Activated CD4-positive, CD25-positive, alpha-beta regulatory T cell treated with anti-CD3 and anti-CD28 coated beads, Interleukin-2, amount 50 U/mL, for 72 hours (primary cell): ENCODE results near the gene SELENOS.
"Not testable (repeated sequence)": the region's sequence is repeated elsewhere in the genome, so short reads cannot be mapped to it uniquely, and the experiment has no call there.

ENCODE experiments used
- DNase-seq: peaks from one replicate; pipeline ENCODE4 v3.0.0; 2021

SELENOS gene

DNA sequence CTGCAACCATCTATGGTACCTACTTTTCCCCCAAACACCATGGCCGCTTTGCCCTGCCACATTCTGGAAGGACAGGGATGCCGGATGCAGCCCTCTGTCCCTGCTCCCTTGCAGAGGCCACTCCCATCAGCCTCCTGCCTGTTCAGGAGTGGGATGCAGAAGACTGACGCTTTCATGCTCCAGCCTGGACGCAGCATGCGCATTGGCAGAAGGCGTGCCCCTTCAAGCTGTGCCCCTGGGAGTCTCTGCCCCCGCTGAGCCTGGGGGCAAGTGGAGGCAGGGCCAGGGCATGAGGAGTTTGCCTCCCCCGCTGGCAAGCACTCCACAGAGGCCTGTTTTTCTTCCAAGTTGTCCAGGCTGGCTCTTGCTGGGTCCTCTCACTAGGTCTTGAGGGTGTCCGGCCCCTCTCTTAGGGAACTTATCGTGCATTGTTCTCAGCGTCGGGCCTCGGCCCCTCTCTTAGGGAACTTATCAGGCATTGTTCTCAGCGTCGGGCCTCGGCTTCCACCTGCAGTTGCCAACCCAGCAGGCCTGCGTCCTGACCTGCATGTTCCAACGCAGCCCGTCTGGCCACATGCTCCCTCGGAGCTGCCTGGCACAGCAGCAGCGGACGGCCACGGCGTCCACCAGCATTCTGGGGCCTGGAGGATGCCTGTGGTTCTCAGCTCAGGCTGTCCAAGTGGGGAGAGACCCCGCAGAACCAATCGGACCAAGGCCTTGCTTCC is 32.3 kb upstream of the SELENOS start:
- DNase-seq: no peak

GRCh38 chr15:101308604-101309435 is 31.5 kb upstream of the SELENOS start:
- DNase-seq: no peak

DNA sequence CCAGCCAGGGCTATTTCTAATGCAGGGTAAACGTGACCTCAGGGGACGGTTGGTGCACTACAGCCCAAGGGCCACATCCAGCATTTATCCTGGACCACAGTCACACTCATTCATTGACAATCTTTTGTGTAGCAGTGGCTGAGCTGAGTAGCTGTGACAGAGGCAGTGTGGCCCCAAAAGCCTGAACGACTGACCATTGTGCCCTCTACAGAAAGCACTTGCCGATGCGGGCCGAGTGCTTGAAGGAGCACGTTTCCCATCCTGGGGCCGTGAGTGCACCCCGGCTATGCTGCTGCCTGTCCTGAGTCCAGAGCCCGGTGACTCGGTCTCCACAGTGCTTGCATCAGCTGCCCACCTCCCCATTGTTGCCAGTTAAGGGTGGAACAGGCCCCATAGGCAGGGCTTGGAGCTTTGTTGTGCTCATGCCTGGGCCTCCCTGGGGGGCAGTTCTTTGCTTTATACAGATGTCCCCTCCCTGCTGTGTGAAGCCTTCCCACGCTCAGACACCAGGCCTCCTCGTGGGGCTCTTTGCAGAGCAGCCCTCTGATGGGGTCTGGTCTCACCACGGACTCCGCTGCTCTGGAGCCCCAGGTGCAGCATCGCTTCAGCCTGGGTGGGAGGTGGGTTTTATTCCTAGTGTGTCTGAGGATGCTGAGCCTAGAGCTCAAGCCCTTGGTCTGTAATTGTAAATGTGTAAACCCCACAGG is 30.8 kb upstream of the SELENOS start:
- DNase-seq: no peak

DNA sequence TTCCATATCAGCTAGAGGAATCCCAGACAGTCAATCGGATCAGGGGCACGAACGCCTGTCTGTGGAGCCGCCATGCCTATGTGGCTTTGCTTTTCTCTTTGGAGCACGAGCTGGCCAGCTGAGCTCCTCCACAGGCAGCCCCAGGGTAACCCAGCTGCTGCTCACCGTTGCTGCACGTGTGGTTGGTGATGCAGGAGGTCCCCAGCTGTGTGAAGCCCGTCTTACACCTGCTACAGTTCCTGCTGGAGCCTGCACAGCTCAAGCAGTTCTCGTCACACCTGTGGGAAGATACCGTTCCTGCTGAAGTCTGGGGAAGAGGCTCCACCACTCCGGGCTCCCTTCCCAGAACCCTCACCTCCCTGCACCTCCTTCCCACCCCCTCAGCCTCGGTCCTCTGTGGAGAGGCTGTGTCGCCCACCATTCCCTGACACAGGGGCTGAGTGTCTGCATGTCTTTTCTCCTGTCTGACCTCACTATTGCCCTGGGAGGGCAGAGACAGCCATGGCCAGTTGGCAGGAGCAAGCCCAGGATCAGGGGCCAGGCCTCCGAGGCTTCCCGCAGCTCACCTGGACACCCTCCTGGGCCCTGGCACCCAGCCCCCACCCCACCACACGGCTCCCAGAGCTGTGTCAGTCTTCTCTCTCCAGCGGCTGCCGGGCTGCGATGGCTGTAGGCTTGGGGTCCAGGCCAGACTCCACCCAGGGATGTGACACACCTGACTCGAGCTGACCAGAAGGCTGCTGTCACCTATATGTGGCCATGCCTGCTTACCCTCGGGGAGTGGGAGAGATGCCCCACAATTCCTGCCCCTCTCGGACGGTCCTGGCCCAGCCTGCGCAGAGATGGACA is 30.0 kb upstream of the SELENOS start:
- no peak for DNase-seq

- DNase-seq: no peak
Measured at GRCh38 chr15:101306341-101307047, 29.2 kb upstream of the SELENOS start.

GRCh38 chr15:101305820-101306255 is 28.6 kb upstream of the SELENOS start:
- no peak for DNase-seq

DNA sequence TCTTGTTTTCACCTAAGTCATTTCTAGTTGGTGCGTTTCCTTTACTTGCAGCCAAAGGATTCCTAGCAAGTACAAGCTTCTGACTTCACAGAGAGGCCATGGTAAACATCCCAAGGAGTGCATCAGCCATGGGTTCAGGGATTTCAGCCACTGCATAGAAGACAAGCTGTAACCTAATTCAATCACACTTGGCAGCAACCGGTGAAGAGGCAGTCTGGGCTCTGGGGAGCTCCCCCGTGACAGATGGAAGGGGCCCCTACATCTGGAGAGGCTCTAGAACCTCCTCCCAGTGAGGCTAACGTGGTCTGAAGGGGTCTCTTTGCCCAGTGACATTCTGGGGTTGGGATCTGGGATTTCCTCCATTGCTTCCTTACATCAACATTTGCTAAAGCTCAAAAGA is 26.1 kb upstream of the SELENOS start:
- no peak for DNase-seq

DNA sequence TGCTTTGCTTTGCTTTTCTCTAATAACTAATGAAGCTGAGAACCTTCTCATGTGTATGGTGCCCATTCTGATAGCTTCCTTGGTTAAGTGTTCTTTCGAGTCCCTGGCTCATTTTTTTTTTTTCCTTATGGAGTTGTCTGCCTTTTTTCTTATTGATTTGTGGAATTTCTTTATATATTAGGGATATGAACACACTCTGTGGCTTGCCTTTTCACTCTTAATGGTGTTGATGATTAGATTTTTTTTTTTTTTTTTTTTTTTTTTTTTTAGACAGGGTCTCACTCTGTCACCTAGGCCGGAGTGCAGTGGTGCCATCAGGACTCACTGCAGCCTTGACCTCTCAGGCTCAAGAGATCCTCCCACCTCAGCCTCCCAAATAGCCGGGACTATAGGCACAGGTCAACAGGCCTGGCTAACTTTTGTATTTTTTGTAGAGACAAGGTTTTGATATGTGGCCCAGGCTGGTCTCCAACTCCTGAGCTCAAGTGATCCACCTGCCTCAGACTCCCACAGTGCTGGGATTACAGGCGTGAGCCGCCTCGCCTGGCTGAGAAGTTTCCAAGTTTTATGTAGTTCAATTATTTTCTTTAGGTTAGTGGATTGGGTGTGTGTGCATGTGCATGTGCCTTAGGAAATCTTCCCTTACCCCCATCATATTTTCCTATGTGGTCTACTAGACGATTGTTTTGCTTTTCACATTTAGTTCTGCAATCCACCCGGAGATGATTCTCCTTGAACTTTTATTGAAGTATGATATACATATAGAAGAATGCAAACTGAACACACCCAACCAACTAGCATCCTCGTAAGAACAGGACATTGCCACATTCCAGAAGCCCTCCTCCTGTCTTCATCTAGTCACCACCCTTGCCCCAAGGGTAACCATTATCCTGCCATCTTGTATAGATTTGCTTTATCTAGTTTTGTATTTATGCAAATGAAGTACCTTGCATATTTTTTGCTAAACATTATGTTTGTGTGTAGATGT is 19.4 kb upstream of the SELENOS start:
- DNase-seq: no peak

- DNase-seq: peak; percentile 71
Measured at GRCh38 chr15:101295607-101296161, 18.4 kb upstream of the SELENOS start.

GRCh38 chr15:101294731-101295606 is 17.7 kb upstream of the SELENOS start, which contains the start of gene SNRPA1:
Gene SNRPA1, minus strand, starts transcription at chr15:101295248. Its CDS starts 70 bp downstream, at chr15:101295178.
- DNase-seq: peak; percentile 99

DNA sequence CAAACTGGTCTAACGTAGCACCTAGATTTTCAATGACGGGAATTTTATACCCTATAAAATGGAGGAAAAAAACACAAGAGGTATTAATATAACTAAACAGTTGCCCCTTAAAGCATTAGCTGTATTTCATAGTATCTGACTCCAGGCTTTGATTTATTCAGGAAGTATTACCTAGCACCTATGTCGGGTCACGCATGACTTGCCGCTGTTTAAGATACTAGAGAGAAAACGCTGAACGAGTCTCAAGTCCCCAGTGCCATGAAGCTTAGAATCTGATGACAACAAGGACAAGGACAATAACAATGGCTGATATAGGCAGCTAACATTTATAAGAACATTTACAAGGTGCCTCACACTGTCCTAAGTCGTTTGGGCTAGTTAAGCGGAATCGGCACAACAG is 15.8 kb upstream of the SELENOS start:
- DNase-seq: no peak

DNA sequence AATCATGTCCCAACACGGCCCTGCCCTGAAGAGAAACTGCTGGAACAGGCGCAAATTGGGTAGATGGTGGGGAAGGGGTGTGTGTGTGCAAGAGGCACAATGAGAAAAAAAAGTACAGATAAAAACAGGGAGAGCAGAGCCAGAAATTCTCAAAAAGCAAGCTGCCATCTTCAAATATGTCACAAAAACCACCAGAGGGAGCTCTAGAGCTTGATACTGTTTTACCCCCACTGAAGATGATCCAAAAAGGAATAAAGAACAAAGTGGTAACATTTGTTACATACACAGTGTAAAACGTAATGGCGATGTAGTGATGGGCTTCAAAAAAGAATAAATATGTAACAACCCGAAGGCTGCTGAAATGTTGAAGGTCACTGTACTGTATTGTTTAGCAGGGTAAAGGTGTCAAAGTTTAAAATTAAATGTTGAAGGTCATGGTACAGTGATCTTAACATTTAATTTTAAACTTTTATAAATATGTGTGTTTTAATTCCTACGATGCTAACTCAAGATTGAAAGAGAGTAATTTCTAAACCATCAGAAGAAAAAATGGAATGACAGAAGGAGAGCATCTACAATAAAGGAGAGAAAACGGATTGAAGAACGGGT is 11.7 kb upstream of the SELENOS start:
- DNase-seq: no peak

DNA sequence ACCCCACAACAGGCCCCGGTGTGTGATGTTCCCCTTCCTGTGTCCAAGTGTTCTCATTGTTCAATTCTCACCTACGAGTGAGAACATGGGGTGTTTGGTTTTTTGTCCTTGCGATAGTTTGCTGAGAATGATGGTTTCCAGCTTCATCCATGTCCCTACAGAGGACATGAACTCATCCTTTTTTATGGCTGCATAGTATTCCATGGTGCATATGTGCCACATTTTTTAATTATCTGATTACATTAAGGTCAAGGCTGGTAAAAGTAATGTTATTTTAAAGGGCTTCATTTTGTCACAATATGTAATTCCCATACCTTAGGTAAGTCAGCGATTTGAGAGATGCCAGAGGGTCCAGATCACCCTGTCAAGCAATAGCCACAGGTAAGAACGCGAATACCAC is 10.1 kb upstream of the SELENOS start:
- DNase-seq: not testable (repeated sequence)

GRCh38 chr15:101286471-101287114 is 9.3 kb upstream of the SELENOS start:
- no peak for DNase-seq

DNA sequence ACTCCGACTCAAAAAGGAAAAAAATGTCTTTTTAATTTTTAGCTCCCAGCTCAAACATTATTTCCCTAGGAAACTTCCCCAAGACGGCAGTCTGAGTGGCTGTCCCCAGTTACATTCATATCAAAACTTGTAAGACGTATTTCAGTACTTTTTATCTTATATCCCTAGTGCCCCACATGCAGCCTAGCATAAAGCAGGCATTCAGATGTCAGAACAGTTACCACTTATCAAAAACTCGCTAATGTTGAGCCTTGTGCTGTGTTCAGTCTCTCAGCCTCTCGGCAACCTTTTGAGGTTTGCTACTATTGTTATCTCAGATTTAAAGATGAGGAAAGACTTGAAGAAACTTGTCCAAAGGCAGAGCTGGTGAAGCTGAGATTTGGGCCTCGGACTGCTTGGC is 6.6 kb upstream of the SELENOS start:
- DNase-seq: no peak

DNA sequence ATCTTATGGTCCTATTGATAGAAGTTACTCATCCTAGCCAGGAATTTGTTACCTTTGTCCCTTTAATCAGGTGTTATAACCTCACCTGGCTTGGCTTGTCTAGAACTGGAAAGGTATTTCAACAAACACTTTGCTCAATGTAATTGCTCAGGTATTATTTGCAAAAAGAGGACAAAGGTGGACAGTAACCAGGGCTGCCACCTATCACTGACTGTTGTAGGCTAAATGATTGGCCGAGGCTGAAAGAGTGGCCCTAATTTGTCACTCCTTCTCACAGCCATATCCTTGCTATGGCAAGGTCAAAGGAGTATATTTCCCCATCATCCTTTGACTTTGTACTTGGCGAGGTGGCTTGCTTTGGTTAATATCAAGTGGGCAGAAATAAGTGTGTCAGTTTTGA is 2.7 kb upstream of the SELENOS start:
- no peak for DNase-seq

DNA sequence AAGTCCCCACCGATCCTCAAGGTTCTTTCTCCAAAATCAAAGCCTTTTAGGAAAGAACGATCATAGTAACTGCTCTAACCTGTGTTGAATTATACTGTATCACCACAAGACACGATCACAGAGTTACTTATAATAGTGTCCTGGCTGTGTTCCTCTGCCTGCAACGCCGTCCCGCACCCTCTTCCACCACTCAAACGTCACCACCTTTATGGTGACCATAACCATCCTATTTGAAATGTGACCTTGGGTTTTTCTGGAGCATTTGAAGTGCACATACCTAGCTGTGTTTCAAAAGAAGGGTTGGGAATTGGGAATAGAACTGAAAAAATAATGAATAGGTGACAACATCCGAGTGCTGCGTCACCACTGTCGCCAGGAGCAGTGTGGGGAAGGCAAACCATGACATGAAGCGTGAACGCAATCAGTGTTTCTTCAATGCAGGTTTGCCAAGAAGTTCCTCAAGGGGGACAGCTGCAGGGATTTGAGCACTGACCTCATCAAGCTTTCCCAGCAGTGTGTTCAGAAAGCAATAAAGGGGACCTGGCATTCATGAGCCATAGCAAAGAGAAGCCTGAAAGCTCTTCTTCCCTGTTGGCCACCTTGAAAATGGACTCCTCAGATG is 769 bp upstream of the SELENOS start:
- no peak for DNase-seq
